A549 treated with Hydrocortisone at 1 μM for 4 hours (cell line): ENCODE measurements around the gene NEGR1. TPM values are rescaled to one million over a fixed set of nuclear protein-coding genes. Genes with fewer than 3 reads are reported as not detected.

Source experiments
- total RNA-seq: library from RNA; stranded (reverse); fragments of 200-300 nt; extraction: Qiagen RNA extraction; gene quantifications from 5 replicates; pipeline ENCODE4 v1.2.3, GENCODE V29; 2022

Gene NEGR1
- total RNA-seq, result not detected in 5 replicates

GRCh38 chr1:72282271-72283021 lies at the start of gene NEGR1:
NEGR1 (minus strand) TSS chr1:72282539.

